Measurements from ENCODE around the gene CGB2. TPM values are rescaled to one million over a fixed set of nuclear protein-coding genes. Genes with fewer than 3 reads are reported as not detected.
A peak's percentile ranks its signal among the peaks of the same experiment; 100 is the strongest.

CGB2 gene
- total RNA-seq, 2 donors from 2014 or later, result not detected

DNA sequence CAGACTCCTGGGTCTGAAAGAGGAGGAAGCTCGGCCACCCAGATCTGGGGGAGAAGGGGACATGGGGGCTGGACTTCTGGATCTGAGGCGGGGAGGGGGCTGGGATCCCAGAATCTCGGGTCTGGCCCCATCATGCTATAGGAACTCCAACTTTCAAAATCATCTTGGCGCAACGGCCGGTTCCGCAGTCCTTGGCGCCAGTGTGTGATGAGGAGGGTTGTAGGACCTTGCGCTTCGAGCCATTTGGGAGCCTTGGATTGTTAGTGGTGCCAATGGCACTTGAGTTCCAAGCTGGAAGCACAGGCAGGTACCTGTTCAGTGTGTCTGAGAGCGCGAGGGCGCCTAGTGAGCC, 37.7 kb upstream of the CGB2 start:
- peaks cover 54% of the 10 kb centered on the region for H3K36me3 Mint-ChIP-seq (ENCODE audit: low read depth)
- no peaks in the 10 kb centered on the region for H3K27me3 Mint-ChIP-seq
- ATAC-seq (replicated peaks), result no peak
- peaks cover 34% of the 10 kb centered on the region for H3K4me1 Mint-ChIP-seq
- H3K27ac Mint-ChIP-seq, result peak overlapping the region; percentile 92
- peak overlapping the region; percentile 86 for H3K4me3 Mint-ChIP-seq
- H3K9me3 Mint-ChIP-seq, result no peaks in the 10 kb centered on the region

- no peak for ATAC-seq (replicated peaks)
- no peaks in the 10 kb centered on the region for H3K27me3 Mint-ChIP-seq
- H3K4me1 Mint-ChIP-seq, result peaks cover 21% of the 10 kb centered on the region
- peaks cover 51% of the 10 kb centered on the region for H3K36me3 Mint-ChIP-seq (ENCODE audit: low read depth)
- H3K27ac Mint-ChIP-seq, result peak overlapping the region; percentile 63
- no peak overlapping the region for H3K4me3 Mint-ChIP-seq
- no peaks in the 10 kb centered on the region for H3K9me3 Mint-ChIP-seq
Observed at GRCh38 chr19:48997972-48998371, 33.7 kb upstream of the CGB2 start.

DNA sequence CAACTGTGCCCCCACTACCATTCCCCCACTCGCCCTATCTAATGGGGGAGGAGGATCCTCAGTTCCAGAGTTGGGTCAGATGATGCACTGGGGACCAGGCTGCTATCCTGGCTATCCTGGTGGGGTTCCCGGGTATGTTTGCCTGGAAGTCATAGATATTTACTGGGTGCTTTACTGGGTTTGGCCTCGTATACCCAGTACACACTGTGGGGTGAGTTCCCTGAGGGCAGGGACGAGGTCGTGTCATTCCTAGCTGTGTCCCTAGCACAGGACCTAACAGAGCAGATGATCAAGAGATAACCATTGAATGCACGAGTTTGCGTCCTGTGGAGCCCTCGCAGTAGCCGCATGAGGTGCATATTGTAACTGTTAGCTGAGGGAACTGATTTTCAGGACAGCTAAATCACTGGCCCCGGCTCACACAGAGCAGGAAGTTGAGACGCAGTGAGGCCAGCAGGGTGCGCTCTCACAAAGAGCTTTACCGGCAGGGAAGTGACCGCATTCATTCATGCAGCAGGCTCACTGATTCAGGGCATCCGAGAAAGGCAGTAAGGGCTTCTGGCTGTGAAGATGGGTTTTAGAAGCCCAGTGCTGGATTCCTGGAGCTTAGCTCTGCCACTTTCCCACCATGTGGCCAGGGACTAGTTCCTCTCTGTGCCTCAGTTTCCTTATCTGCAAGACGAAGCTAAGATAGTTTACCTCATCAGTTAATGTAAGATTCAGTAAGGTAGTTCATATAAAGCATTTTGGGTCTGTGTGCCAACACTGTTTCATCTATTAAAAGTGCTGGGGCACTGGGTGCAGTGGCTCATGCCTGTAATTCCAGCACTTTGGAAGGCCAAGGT, 32.0 kb upstream of the CGB2 start:
- Mint-ChIP-seq H3K4me3 (no peak overlapping the region), H3K27me3 (no peaks in the 10 kb centered on the region), H3K9me3 (no peaks in the 10 kb centered on the region), H3K36me3 (ENCODE audit: low read depth) (peaks cover 54% of the 10 kb centered on the region), H3K4me1 (peaks cover 12% of the 10 kb centered on the region), H3K27ac (no peak overlapping the region)
- ATAC-seq (replicated peaks), result peak; percentile 95

DNA sequence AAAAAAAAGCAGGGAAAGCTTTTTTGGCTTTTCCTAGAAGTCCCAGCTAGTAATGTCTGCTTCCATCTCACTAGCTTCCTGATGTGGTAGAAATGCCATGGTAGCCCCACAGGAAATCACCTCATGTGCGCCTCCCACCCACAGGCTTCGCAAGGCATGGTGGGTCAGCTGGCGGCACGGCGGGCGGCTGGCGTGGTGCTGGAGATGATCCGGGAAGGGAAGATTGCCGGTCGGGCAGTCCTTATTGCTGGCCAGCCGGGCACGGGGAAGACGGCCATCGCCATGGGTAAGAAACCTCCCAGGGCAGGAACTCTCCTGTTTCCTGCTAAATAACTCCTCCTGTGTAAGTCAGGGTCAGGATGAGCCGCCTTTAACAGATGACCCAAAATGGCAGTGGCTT, 27.6 kb upstream of the CGB2 start:
- no peak for ATAC-seq (replicated peaks)
- Mint-ChIP-seq H3K27me3 (no peaks in the 10 kb centered on the region), H3K27ac (no peak overlapping the region)

DNA sequence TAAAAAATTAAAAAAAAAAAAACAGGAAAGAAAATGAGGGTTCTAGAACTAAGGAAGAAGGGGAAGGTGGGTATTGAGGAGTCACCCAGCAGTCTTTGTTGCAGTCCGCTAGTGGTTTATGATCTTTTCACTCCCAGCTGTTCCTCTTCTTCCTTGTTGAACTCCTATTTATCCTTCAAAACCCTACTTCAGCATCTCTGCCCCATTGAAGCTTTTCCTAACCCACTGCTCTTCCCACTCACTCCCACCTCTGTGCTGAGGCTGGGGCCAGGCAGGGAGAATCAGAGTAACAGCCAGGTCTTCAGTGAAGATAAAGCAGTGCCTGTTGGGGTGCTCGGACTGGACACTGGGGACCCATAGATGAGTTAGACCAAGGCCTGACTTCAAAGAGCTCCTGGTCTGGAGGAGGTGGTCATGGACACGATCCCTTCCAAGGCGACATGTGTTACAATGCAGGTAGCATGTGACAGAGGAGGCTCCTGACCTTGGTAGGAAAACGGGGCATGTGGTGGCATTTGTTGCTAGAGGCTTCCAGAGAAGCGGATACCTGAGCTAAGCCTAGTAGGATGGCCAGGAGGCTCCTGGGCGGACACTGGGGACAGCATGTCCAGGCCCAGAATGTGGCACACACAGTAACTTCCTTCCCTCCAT, 26.6 kb upstream of the CGB2 start:
- Mint-ChIP-seq H3K4me3 (no peak overlapping the region), H3K36me3 (ENCODE audit: low read depth) (peaks cover 83% of the 10 kb centered on the region), H3K9me3 (no peaks in the 10 kb centered on the region), H3K27me3 (no peaks in the 10 kb centered on the region), H3K4me1 (no peaks in the 10 kb centered on the region), H3K27ac (no peak overlapping the region)
- ATAC-seq (replicated peaks), result no peak

More for the DNA sequence above, 27.6 kb upstream of the CGB2 start:
- Mint-ChIP-seq H3K4me3 (no peak overlapping the region), H3K4me1 (no peaks in the 10 kb centered on the region), H3K9me3 (no peaks in the 10 kb centered on the region), H3K36me3 (ENCODE audit: low read depth) (peaks cover 83% of the 10 kb centered on the region)

GRCh38 chr19:49006905-49007304, 24.8 kb upstream of the CGB2 start:
- Mint-ChIP-seq H3K27ac (no peak overlapping the region), H3K4me1 (no peaks in the 10 kb centered on the region), H3K9me3 (no peaks in the 10 kb centered on the region), H3K36me3 (ENCODE audit: low read depth) (peaks cover 90% of the 10 kb centered on the region), H3K4me3 (no peak overlapping the region), H3K27me3 (no peaks in the 10 kb centered on the region)
- no peak for ATAC-seq (replicated peaks)

DNA sequence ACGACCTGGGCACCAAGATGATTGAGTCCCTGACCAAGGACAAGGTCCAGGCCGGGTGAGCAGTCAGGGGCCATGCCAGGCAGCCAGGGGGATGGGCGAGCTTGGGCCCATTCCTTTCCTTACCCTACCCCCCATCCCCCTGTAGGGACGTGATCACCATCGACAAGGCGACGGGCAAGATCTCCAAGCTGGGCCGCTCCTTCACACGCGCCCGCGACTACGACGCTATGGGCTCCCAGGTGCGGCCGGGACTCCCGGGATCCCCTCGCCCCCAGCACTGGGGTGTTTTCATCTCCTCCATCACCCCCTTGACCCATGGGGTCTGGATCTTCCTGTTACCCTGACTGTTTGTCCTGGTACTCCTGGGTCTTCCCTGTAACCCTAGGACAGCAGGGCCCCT, 21.9 kb upstream of the CGB2 start:
- H3K36me3 Mint-ChIP-seq (ENCODE audit: low read depth), result peaks cover 86% of the 10 kb centered on the region
- no peak overlapping the region for H3K4me3 Mint-ChIP-seq
- no peaks in the 10 kb centered on the region for H3K27me3 Mint-ChIP-seq
- H3K9me3 Mint-ChIP-seq, result no peaks in the 10 kb centered on the region
- H3K4me1 Mint-ChIP-seq, result no peaks in the 10 kb centered on the region
- H3K27ac Mint-ChIP-seq, result no peak overlapping the region
- ATAC-seq (replicated peaks), result no peak

DNA sequence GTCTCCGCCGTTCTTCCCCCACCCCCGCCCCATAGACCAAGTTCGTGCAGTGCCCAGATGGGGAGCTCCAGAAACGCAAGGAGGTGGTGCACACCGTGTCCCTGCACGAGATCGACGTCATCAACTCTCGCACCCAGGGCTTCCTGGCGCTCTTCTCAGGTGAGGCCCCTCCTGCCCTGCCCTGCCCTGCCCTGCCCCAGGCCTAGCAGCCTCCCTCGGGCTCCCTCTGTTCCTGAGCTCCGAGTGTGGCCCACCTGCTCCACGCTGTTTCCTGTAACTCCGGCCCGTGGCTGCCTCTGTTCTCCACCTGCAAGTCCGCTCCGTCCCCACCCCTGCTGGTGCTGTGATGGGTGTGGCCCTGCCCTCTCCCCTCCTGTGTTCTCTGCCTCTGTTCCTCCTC, 21.2 kb upstream of the CGB2 start:
- Mint-ChIP-seq H3K36me3 (ENCODE audit: low read depth) (peaks cover 83% of the 10 kb centered on the region), H3K4me1 (no peaks in the 10 kb centered on the region), H3K9me3 (no peaks in the 10 kb centered on the region), H3K4me3 (no peak overlapping the region), H3K27me3 (no peaks in the 10 kb centered on the region), H3K27ac (no peak overlapping the region)
- ATAC-seq (replicated peaks), result no peak

DNA sequence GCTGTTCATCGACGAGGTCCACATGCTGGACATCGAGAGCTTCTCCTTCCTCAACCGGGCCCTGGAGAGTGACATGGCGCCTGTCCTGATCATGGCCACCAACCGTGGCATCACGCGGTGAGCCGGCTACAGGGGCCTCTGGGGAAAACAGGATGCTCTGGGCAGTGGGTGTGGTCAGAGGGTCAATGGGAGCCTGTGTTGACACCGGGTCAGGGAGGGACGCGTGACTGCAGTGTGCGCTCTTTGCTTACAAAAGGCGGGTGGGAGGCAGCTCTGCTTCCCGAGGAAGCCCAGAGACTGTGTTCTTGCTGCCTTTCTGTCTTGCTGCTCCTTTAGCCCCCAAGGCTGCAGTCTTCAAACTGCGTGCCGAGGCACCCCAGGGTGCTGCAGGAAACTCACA, 20.5 kb upstream of the CGB2 start:
- Mint-ChIP-seq H3K4me1 (no peaks in the 10 kb centered on the region), H3K27me3 (no peaks in the 10 kb centered on the region), H3K36me3 (ENCODE audit: low read depth) (peaks cover 76% of the 10 kb centered on the region), H3K4me3 (no peak overlapping the region), H3K27ac (no peak overlapping the region), H3K9me3 (no peaks in the 10 kb centered on the region)
- no peak for ATAC-seq (replicated peaks)

- no peak overlapping the region for H3K27ac Mint-ChIP-seq
- no peak overlapping the region for H3K4me3 Mint-ChIP-seq
- peaks cover 5% of the 10 kb centered on the region for H3K4me1 Mint-ChIP-seq
Observed at GRCh38 chr19:49014123-49014869, 17.4 kb upstream of the CGB2 start.

GRCh38 chr19:49014870-49015255, 16.8 kb upstream of the CGB2 start:
- Mint-ChIP-seq H3K4me1 (peaks cover 7% of the 10 kb centered on the region), H3K9me3 (no peaks in the 10 kb centered on the region), H3K27ac (no peak overlapping the region), H3K36me3 (ENCODE audit: low read depth) (peaks cover 45% of the 10 kb centered on the region), H3K27me3 (peaks cover 4% of the 10 kb centered on the region), H3K4me3 (no peak overlapping the region)
- ATAC-seq (replicated peaks), result no peak

More at GRCh38 chr19:49014123-49014869, 17.4 kb upstream of the CGB2 start:
- Mint-ChIP-seq H3K36me3 (ENCODE audit: low read depth) (peaks cover 50% of the 10 kb centered on the region), H3K9me3 (no peaks in the 10 kb centered on the region), H3K27me3 (peaks cover 3% of the 10 kb centered on the region)
- ATAC-seq (replicated peaks), result no peak

GRCh38 chr19:49016067-49016839, 15.4 kb upstream of the CGB2 start:
- ATAC-seq (replicated peaks), result no peak
- no peak overlapping the region for H3K4me3 Mint-ChIP-seq
- no peak overlapping the region for H3K27ac Mint-ChIP-seq
- peaks cover 4% of the 10 kb centered on the region for H3K27me3 Mint-ChIP-seq
- no peaks in the 10 kb centered on the region for H3K9me3 Mint-ChIP-seq
- H3K4me1 Mint-ChIP-seq, result peaks cover 11% of the 10 kb centered on the region
- peaks cover 31% of the 10 kb centered on the region for H3K36me3 Mint-ChIP-seq (ENCODE audit: low read depth)

DNA sequence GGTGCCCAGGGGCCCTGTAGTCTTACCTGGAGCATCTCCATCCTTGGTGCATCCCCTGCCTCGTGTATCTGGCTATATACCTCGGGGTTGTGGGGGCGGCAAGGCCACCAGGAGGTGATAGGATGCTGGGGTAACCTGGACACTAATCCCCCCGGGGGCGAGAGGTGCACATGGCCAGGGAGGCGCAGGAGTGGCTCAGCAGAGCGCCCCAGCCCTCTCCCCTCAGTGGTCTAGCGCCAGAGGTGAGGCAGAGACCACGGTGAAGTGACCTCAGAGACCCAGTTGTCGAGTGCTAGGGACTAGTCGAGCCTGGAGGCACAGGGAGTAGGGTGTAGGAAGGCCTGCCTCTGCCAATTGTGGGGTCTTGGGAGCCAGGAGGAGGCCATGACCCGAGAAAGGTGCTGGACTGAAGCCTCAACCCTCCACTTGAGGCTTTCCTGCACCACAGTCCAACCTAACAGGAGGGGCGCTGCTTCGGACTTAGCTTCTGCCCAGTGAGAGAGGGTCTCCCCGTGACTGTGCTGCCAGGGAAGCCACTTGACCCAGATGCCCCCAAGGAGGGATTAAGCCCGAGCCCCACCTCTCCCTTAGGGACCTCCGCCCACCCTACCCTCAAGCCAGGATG, 14.5 kb upstream of the CGB2 start, which contains the start of gene LHB:
Gene LHB (minus strand): TSS at position 51 of the 625 bp plus-strand sequence. CDS start 10 bp downstream, at position 41.
- Mint-ChIP-seq H3K9me3 (no peaks in the 10 kb centered on the region), H3K4me3 (peak within 1 kb of the TSS; percentile 94), H3K36me3 (ENCODE audit: low read depth) (peaks cover 26% of the 10 kb centered on the region), H3K27ac (no peak within 1 kb of the TSS), H3K4me1 (peaks cover 15% of the 10 kb centered on the region), H3K27me3 (peaks cover 4% of the 10 kb centered on the region)
- no peak for ATAC-seq (replicated peaks)

All from activated T-helper 17 cell treated with anti-CD3 and anti-CD28 coated beads, Interleukin-2, amount 50 U/mL, for 72 hours (primary cell).